NCI-H748 (cell line): ENCODE data around the gene PIP5K1C.

Experiments
- DNase-seq: peaks from one replicate; lab custom pipeline; 2025; ENCODE audit not compliant: unreplicated experiment; lab: John Stamatoyannopoulos, UW

Gene PIP5K1C

GRCh38 chr19:3700242-3701032 is at the start of gene PIP5K1C:
PIP5K1C (minus strand) TSS chr19:3700468; CDS start chr19:3700390, 78 bp downstream.
- DNase-seq: peak; percentile 72

- no peak for DNase-seq
Measured at GRCh38 chr19:3748965-3749364, 48.7 kb upstream of the PIP5K1C start.

- no peak for DNase-seq
Measured at GRCh38 chr19:3746371-3747056, 46.2 kb upstream of the PIP5K1C start.

- DNase-seq: no peak
Measured at GRCh38 chr19:3745363-3746045, 45.2 kb upstream of the PIP5K1C start.

GRCh38 chr19:3743486-3743885 is 43.2 kb upstream of the PIP5K1C start:
- no peak for DNase-seq

GRCh38 chr19:3740431-3740830 is 40.2 kb upstream of the PIP5K1C start:
- no peak for DNase-seq

GRCh38 chr19:3738477-3739220 is 38.4 kb upstream of the PIP5K1C start:
- no peak for DNase-seq

GRCh38 chr19:3737487-3738205 is 37.4 kb upstream of the PIP5K1C start:
- DNase-seq: no peak

- no peak for DNase-seq
Measured at GRCh38 chr19:3736106-3736724, 35.9 kb upstream of the PIP5K1C start.

- DNase-seq: no peak
Measured at GRCh38 chr19:3734310-3734600, 34.0 kb upstream of the PIP5K1C start.

- DNase-seq: no peak
Measured at GRCh38 chr19:3733549-3734309, 33.5 kb upstream of the PIP5K1C start.

GRCh38 chr19:3732108-3732507 is 31.8 kb upstream of the PIP5K1C start:
- DNase-seq: no peak

GRCh38 chr19:3730457-3730958 is 30.2 kb upstream of the PIP5K1C start:
- no peak for DNase-seq

GRCh38 chr19:3725640-3726310 is 25.5 kb upstream of the PIP5K1C start:
- peak; percentile 53 for DNase-seq

- DNase-seq: no peak
Measured at GRCh38 chr19:3725121-3725520, 24.9 kb upstream of the PIP5K1C start.

GRCh38 chr19:3723883-3724282 is 23.6 kb upstream of the PIP5K1C start:
- DNase-seq: peak; percentile 35

- no peak for DNase-seq
Measured at GRCh38 chr19:3723110-3723488, 22.8 kb upstream of the PIP5K1C start.

- DNase-seq: peak; percentile 55
Measured at GRCh38 chr19:3722443-3723109, 22.3 kb upstream of the PIP5K1C start.
